Measurements from ENCODE around the gene PSEN1.

- TF ChIP-seq CTCF (IDR thresholded peaks at IDR 0.05) (no peak), POLR2A (IDR thresholded peaks at IDR 0.05) (no peak), EP300 (IDR thresholded peaks at IDR 0.05) (no peak)
Observed at GRCh38 chr14:73145371-73145770, 9.1 kb downstream of the PSEN1 start.

Data from ovary (tissue), 3 donors.